Renal pelvis (tissue), 4 donors: Measurements from ENCODE around the gene IGSF3. TPM values are rescaled to one million over a fixed set of nuclear protein-coding genes. Genes with fewer than 3 reads are reported as not detected.
A peak's percentile ranks its signal among the peaks of the same experiment; 100 is the strongest.
"Not testable (repeated sequence)": the region's sequence is repeated elsewhere in the genome, so short reads cannot be mapped to it uniquely, and the experiment has no call there.

Experiments used
- DNase-seq: peaks from one replicate; pipeline ENCODE4 v3.0.0-alpha.2; 2013
- polyA plus RNA-seq, 3 donors: library from polyadenylated mRNA; unstranded; fragments of 120-200 nt; gene quantifications; one replicate each; pipeline ENCODE4 v1.2.1, GENCODE V29; 2013; ENCODE audit not compliant: insufficient read length in 3 of 3

IGSF3 gene
- polyA plus RNA-seq, 3 donors: 28.9 to 33.3 (median 29.7) TPM

- DNase-seq: no peak
These were observed 86.8 kb downstream of the IGSF3 start for GRCh38 chr1:116580446-116581322.

GRCh38 chr1:116579259-116579875, 88.2 kb downstream of the IGSF3 start:
- no peak for DNase-seq

GRCh38 chr1:116578581-116578980, 89.0 kb downstream of the IGSF3 start:
- DNase-seq: no peak

GRCh38 chr1:116577759-116578314, 89.7 kb downstream of the IGSF3 start:
- DNase-seq: no peak

- peak; percentile 71 for DNase-seq
These were observed 92.8 kb downstream of the IGSF3 start for GRCh38 chr1:116574581-116575291.

GRCh38 chr1:116573431-116574095, 94.0 kb downstream of the IGSF3 start:
- no peak for DNase-seq

GRCh38 chr1:116572771-116573430, 94.6 kb downstream of the IGSF3 start:
- DNase-seq: no peak

GRCh38 chr1:116572099-116572498, 95.4 kb downstream of the IGSF3 start:
- DNase-seq: no peak

GRCh38 chr1:116571215-116571919, 96.2 kb downstream of the IGSF3 start:
- peak; percentile 28 for DNase-seq

- peak; percentile 77 for DNase-seq
These were observed 96.9 kb downstream of the IGSF3 start, which contains the start of gene CD58 for GRCh38 chr1:116570358-116571214. CD58 (minus strand) TSS chr1:116571026; CDS start chr1:116570972, 54 bp downstream.

- DNase-seq: no peak
These were observed 97.7 kb downstream of the IGSF3 start for GRCh38 chr1:116569776-116570357.

GRCh38 chr1:116569381-116569670, 98.2 kb downstream of the IGSF3 start:
- DNase-seq: no peak

- no peak for DNase-seq
These were observed 98.7 kb downstream of the IGSF3 start for GRCh38 chr1:116568662-116569380.

GRCh38 chr1:116567790-116568661, 99.5 kb downstream of the IGSF3 start:
- no peak for DNase-seq

- no peak for DNase-seq
These were observed 102.3 kb downstream of the IGSF3 start for GRCh38 chr1:116565222-116565621.

GRCh38 chr1:116564426-116564825, 103.1 kb downstream of the IGSF3 start:
- DNase-seq: no peak

- DNase-seq: not testable (repeated sequence)
These were observed 105.1 kb downstream of the IGSF3 start for GRCh38 chr1:116562465-116562864.
